NCI-H524 treated with DMSO at 0.1 percent for 48 hours (cell line): Measurements from ENCODE around the gene TOR1A.
"Not testable (repeated sequence)": the region's sequence is repeated elsewhere in the genome, so short reads cannot be mapped to it uniquely, and the experiment has no call there.

Source experiments
- DNase-seq: peaks from one replicate; lab custom pipeline; 2025; lab: John Stamatoyannopoulos, UW

Gene TOR1A

GRCh38 chr9:129781981-129782380 lies 42.0 kb downstream of the TOR1A start:
- DNase-seq = no peak

GRCh38 chr9:129781131-129781530 lies 42.8 kb downstream of the TOR1A start:
- no peak for DNase-seq

- DNase-seq = no peak
Observed at GRCh38 chr9:129779560-129780190, 44.3 kb downstream of the TOR1A start.

GRCh38 chr9:129778469-129778868 lies 45.5 kb downstream of the TOR1A start:
- DNase-seq = no peak

GRCh38 chr9:129777769-129778130 lies 46.2 kb downstream of the TOR1A start:
- DNase-seq = no peak

GRCh38 chr9:129776938-129777768 lies 46.8 kb downstream of the TOR1A start:
- DNase-seq = no peak

GRCh38 chr9:129776566-129776937 lies 47.4 kb downstream of the TOR1A start:
- DNase-seq = no peak

- not testable (repeated sequence) for DNase-seq
Observed at GRCh38 chr9:129776096-129776495, 47.8 kb downstream of the TOR1A start.

- DNase-seq = no peak
Observed at GRCh38 chr9:129775448-129775798, 48.5 kb downstream of the TOR1A start.

- no peak for DNase-seq
Observed at GRCh38 chr9:129774791-129775447, 49.0 kb downstream of the TOR1A start.

- no peak for DNase-seq
Observed at GRCh38 chr9:129773262-129774048, 50.5 kb downstream of the TOR1A start.

GRCh38 chr9:129770741-129771140 lies 53.2 kb downstream of the TOR1A start:
- DNase-seq = no peak

- DNase-seq = no peak
Observed at GRCh38 chr9:129769669-129770068, 54.3 kb downstream of the TOR1A start.

GRCh38 chr9:129768486-129768885 lies 55.5 kb downstream of the TOR1A start:
- DNase-seq = no peak

GRCh38 chr9:129765764-129766317 lies 58.1 kb downstream of the TOR1A start:
- no peak for DNase-seq

- DNase-seq = no peak
Observed at GRCh38 chr9:129762985-129763926, 60.7 kb downstream of the TOR1A start.
